Fibroblast of lung (primary cell): ENCODE results near the gene COL4A1.

Experiments used
- EZH2 ChIP-seq: IDR thresholded peaks from 2 replicates; pipeline ENCODE4 v1.5.1; 2012; ENCODE audit warnings: low read length, control low read depth, mild to moderate bottlenecking; ENCODE audit errors: missing control alignments
- TF ChIP-seq, protein P1 (sequence below), 2 donors: IDR thresholded peaks in 1 of 2; conservative IDR thresholded peaks in 1 of 2; 1 replicate in 1 of 2; 2 replicates in 1 of 2; pipeline ENCODE4 v1.5.1; 2011 to 2012; ENCODE audit warnings: low read length in 2 of 2, control low read depth in 1 of 2, inconsistent platforms in 1 of 2, low read depth in 1 of 2, mild to moderate bottlenecking in 1 of 2

- TF ChIP-seq, protein P1, sequence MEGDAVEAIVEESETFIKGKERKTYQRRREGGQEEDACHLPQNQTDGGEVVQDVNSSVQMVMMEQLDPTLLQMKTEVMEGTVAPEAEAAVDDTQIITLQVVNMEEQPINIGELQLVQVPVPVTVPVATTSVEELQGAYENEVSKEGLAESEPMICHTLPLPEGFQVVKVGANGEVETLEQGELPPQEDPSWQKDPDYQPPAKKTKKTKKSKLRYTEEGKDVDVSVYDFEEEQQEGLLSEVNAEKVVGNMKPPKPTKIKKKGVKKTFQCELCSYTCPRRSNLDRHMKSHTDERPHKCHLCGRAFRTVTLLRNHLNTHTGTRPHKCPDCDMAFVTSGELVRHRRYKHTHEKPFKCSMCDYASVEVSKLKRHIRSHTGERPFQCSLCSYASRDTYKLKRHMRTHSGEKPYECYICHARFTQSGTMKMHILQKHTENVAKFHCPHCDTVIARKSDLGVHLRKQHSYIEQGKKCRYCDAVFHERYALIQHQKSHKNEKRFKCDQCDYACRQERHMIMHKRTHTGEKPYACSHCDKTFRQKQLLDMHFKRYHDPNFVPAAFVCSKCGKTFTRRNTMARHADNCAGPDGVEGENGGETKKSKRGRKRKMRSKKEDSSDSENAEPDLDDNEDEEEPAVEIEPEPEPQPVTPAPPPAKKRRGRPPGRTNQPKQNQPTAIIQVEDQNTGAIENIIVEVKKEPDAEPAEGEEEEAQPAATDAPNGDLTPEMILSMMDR (conservative IDR thresholded peaks at IDR 0.05 in 1 of 2, IDR thresholded peaks at IDR 0.05 in 1 of 2; ENCODE audit: low read depth in 1 of 2, low read length in 2 of 2) = no peak
- TF ChIP-seq EZH2 = no peak
These were observed 170.9 kb downstream of the COL4A1 start for GRCh38 chr13:110135977-110136597.
